Measurements from ENCODE around the gene CCND2. TPM values are rescaled to one million over a fixed set of nuclear protein-coding genes. Genes with fewer than 3 reads are reported as not detected.
"Not testable (repeated sequence)": the region's sequence is repeated elsewhere in the genome, so short reads cannot be mapped to it uniquely, and the experiment has no call there.

The CCND2 gene
- 33.4 TPM for polyA plus RNA-seq (2013, experiment 1 of 2; ENCODE audit: insufficient read length)
- polyA plus RNA-seq (2013, experiment 2 of 2; ENCODE audit: insufficient read length), result 31.2 TPM

DNA sequence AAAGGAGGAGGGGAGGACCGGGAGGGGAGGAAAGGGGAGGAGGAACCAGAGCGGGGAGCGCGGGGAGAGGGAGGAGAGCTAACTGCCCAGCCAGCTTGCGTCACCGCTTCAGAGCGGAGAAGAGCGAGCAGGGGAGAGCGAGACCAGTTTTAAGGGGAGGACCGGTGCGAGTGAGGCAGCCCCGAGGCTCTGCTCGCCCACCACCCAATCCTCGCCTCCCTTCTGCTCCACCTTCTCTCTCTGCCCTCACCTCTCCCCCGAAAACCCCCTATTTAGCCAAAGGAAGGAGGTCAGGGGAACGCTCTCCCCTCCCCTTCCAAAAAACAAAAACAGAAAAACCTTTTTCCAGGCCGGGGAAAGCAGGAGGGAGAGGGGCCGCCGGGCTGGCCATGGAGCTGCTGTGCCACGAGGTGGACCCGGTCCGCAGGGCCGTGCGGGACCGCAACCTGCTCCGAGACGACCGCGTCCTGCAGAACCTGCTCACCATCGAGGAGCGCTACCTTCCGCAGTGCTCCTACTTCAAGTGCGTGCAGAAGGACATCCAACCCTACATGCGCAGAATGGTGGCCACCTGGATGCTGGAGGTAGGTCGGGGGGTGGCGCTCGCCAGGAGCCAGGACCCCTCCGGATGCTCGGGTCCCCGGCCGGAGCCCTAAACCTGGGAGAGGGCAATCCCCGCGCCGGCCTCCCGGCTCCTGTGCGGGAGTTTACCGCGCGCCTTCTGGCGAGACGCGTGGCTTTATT lies at the start of gene CCND2:
Gene CCND2 (plus strand): TSS at position 111 of the 744 bp plus-strand sequence. CDS start 279 bp downstream, at position 390.
- DNase-seq, result peak; percentile 89

- no peak for DNase-seq
These were observed 49.2 kb upstream of the CCND2 start for GRCh38 chr12:4224206-4224889.

DNA sequence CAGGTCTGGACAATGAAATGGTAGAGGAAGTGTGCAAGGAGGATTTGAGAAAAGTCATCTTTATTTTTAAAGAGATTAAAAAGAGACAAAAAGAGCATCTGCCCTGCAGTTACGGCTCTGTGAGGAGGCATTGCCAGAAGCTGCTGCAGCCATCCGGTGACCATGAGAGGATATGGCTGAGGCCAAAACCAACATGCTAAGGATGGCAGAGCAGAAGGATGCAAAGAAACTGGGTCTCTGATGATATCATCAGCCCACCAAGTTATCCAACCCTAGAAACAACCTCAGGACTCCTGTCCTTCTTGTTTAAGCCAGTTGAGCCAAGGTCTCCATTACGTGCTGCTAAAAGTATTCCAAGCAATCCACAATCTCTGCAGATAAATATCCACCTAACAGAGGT lies 48.0 kb upstream of the CCND2 start:
- no peak for DNase-seq

GRCh38 chr12:4227046-4227445 lies 46.5 kb upstream of the CCND2 start:
- DNase-seq, result no peak

GRCh38 chr12:4228122-4228580 lies 45.4 kb upstream of the CCND2 start:
- no peak for DNase-seq

DNA sequence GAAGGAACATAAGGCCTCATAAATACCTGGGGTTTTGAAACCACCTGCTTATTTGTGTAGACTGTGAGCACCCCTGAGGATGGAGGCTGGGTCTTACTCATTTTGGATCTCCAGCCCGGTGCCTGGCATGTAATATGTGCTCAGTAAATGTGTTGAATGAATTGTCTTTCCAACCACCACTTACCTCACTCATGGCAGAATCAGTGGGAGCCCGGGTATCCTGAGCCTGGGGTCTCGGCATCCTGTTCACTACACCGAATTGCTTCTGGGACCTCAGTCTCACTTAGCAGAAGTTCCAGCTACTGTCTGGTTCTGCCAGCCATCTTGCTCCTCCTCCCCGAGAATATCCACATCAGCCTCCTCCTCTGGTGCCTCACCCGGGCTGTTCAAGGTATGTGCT lies 43.0 kb upstream of the CCND2 start:
- no peak for DNase-seq

DNA sequence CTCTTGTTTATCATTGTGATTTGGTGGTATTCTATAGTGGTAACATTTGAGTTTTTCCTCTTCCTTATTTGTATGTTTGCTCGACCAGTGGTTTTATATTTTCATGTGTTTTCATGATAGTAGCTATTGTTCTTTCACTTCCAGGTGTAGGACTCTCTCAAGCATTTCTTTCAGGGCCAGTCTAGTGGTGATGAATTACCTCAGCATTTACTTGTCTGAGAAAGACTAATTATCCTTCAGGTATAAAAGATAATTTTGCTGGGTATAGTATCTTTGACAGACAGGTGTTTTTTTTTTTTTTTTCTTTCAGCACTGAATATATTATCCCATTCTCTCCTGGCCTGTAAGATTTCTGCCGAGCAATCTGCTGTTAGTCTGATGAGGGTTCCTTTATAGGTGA lies 35.0 kb upstream of the CCND2 start:
- no peak for DNase-seq

GRCh38 chr12:4239746-4240145 lies 33.8 kb upstream of the CCND2 start:
- no peak for DNase-seq

- DNase-seq, result no peak
These were observed 33.3 kb upstream of the CCND2 start for GRCh38 chr12:4240161-4240783.

DNA sequence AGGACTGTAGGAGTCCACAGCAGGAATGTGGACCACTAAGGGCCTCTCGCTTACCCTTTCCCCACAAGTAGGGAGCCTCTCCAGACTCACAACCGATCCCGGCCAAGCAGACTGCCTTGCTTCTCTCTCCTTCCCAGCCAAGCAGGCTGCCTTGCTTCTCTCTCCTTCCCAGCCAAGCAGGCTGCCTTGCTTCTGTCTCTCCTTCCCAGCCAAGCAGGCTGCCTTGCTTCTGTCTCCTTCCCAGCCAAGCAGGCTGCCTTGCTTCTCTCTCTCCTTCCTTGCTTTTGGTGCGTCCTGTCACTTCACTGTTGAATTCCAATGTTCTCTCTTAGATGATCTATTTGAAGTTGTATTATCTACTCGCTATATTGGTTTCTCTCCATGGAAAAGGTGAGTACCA lies 32.6 kb upstream of the CCND2 start:
- DNase-seq, result no peak

DNA sequence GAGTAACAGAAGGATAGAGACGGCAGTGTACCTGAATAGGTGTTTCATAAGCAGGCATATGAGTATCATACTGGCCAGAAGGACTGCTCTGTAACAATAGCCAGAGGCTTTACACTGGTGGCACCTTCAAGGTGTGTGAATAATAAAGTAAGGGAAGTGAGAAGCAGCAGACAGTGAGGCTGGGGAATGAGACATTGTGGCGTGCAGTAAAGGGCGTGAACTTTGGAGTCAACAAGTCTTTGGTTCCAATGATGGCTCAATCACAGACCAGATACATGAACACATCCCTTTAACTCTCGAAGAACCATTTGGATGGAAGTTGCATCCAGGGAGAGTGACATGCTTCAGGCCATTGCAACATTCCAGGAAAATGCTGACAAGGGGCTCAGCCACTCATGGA lies 32.0 kb upstream of the CCND2 start:
- DNase-seq, result no peak

- no peak for DNase-seq
These were observed 31.0 kb upstream of the CCND2 start for GRCh38 chr12:4242595-4242994.

DNA sequence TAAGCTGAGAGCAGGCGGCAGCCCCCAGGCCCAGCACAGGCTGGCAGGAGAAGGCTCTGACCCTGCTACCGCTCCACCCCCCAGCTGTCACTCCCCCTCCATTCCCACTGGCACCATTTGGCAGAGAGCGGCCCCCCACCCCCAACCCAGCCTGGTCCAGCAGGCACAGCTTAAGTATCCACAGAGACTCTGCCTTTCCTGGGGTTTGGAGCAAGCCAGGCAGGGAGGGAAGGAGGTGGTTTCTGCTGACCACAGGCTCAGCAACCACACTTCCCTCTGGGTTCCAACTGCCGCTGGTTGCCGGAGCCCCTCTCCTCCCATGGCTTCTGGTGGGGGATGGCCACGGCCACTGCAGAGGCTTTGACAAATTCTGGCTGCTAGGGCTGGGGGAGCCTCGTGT lies 30.5 kb upstream of the CCND2 start:
- DNase-seq, result no peak

- DNase-seq, result not testable (repeated sequence)
These were observed 30.0 kb upstream of the CCND2 start for GRCh38 chr12:4243491-4244100.

DNA sequence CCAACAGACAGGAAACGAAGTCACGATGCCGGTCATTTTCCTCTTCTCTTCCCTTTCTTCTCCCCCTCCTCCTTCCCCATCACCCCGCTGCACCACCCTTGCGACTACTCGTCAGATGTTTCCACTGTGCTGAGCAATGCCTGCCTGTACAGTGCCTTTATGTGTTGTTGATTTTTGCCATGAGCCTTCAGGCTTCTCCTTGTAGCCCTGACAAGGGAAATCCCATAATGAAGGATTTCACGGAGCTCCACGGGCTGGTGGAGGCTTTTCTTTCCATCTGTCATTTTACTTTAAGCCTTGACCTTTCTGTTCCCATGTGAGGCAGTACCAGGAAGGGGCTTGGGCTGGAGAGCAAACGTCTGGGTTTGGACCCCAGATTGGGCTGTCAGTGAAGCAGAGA lies 28.7 kb upstream of the CCND2 start:
- no peak for DNase-seq

DNA sequence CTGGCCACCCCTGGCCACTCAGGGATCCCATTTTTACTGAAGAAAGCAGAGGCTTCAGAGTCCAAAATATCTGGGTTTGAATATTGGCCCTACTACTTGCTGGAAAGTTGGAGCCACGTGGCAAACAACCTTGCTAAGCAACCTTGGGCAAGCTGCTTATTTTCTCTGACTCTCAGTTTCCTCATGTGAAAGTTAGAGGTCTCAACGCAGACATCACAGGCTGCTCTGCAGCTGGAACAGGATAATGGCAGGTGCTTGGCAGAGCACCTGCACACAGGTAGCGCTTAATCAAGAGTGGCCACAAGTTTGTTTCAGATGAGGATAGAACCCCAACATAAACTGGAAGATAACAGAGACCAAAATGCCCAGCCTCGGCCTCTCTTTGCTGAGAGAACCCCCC lies 28.1 kb upstream of the CCND2 start:
- no peak for DNase-seq

- no peak for DNase-seq
These were observed 27.4 kb upstream of the CCND2 start for GRCh38 chr12:4246116-4246515.

GRCh38 chr12:4250691-4251090 lies 22.9 kb upstream of the CCND2 start:
- DNase-seq, result no peak

- no peak for DNase-seq
These were observed 22.2 kb upstream of the CCND2 start for GRCh38 chr12:4251216-4251891.

DNA sequence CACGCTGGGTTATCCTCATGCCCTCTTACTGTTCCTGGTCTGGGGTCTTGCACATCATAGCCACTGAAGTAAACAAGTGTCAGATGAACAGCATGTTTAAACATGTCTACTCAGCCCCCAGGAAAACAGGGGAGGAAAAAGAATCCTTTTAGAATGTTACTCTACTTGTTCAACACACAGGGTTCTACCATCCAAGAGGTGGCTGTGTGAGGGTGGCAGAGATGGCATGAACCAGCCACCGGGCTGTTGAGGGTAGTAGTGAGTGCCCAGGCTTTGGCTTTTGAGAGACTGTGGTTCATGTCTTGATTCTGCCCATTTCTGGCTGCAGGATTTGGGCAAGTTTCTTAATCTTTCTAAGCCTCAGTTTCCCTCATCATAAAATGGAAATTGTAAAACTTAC lies 21.6 kb upstream of the CCND2 start:
- DNase-seq, result no peak

GRCh38 chr12:4252601-4253000 lies 21.0 kb upstream of the CCND2 start:
- no peak for DNase-seq

GRCh38 chr12:4256043-4256826 lies 17.3 kb upstream of the CCND2 start:
- DNase-seq, result no peak

Data from fibroblast of skin of abdomen (primary cell).